Activated CD8-positive, alpha-beta memory T cell treated with anti-CD3 and anti-CD28 coated beads, Interleukin-2, amount 50 U/mL, for 24 hours (primary cell): ENCODE results near the gene MYO5B.

Source experiments
- DNase-seq: peaks from one replicate; pipeline ENCODE4 v3.0.0-alpha.2; 2020; ENCODE audit errors: extremely low read depth

Gene MYO5B

GRCh38 chr18:50071397-50071796 lies 123.5 kb downstream of the MYO5B start:
- DNase-seq: no peak

DNA sequence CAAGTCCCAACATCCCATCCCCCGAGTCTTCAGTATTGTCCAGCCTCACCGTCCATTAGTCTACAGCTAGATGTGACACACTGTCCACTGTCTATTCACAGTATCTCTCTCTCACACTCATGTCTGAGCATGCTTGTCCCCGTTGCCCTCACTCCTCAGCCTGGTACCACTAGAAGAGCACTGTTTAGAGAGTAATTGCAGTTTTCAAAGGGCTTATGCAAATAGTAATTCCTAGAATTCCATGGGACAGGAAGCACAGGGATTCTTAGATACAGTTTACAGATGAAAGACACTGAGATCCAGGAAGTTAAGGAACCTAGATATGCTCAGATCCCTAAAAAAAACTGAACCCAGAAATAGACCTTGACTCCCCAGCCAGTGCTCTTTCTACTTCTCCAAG lies 125.5 kb downstream of the MYO5B start:
- DNase-seq: no peak

DNA sequence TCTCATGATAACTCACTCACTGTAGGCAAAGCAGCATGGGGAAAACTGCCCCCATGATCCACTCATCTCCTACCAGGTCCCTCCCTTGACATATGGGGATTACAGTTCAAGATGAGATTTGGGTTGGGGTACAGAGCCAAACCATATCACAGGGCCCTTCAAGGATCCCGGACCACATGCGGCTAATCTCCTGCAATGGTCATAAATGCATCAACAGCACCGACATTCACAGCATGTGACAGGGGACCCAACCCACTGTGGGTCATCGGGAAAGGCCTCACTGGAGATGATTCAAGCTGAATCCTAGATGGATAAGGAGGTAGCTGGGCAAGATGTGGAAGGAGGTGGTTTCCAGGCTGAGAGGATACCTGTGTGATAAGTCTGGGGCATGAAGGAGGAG lies 129.4 kb downstream of the MYO5B start:
- no peak for DNase-seq

DNA sequence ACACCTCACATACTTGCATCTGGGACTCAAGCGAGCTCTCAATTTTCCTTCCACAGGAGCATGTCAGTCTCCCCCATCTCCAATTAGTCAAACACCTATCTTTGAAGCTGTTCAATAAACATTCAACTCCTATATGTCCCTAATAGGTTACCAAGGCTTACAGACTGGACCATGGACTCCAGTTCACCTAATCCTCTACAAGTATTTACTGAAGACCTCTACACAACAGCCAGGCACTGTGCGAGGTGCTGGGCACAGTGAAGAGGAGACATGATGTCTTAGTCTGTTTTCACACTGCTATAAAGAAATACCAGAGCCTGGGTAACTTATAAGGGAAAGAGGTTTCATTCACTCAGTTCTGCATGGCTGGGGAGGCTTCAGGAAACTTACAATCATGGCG lies 129.9 kb downstream of the MYO5B start:
- no peak for DNase-seq

DNA sequence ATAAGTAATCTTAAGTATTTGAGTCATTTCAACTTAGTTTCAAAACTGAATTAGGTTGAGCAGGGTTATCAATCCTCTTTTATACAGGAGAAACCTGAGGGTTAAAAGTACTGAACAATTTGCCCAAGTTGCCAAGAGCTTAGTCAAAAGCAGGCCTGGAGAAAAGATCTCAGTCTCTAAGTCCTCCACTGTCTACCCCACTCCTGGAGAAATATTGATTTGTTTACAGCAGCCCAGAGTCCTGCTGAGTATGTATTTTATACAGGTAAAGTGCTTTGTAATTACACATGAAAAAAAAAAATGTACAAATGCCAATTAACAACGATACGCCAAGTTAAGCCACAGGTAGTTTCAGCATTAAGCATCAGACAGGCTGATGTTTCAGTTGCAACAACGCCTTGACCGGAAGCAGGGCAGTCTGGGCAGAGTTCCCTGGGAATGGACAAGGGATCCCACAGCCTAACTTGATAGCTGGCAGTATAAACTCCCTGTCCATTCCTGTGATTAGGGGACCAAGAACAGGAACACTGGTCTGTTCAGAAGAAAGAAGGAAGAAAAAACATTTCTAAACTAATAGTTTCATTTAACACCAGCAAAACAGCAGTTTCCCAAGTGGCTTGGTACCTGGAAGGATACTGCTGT lies 132.9 kb downstream of the MYO5B start:
- no peak for DNase-seq

DNA sequence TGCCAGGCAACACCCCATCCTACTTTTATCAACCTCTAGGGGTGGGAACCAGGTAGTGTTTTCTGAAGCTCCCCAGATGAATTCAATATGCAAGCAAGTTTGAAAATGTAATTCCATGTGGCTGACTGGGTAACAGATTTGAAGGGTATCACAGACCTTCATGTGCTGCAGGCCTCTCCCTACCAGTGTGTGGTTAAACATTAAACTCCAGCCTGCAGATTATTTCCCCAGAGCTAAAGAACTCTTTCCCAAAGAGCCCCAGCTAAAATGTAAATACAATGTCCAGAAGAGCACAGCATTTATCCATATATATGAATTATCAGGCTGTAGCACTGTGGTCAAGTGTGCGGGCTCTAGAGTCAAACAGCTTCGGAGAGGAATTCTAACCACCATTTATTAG lies 134.1 kb downstream of the MYO5B start:
- no peak for DNase-seq

DNA sequence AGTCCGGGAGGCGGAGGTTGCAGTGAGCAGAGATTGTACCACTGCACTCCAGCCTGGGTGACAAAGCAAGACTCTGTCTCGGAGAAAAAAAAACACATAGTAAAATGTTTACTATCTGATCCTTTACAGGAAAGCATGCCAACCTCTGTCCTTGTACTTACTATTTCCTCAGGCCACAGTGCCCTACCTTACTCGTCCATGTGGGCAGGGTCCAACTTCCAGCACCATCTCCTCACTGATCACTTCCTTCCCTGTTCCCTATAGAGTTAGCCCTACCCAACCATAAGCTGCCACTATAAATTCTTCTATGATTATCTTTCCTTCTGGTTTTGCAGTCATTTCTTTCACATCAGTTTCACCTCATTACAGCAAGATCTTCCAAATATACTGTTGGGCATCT lies 136.2 kb downstream of the MYO5B start:
- DNase-seq: no peak

GRCh38 chr18:50057009-50057408 lies 137.9 kb downstream of the MYO5B start:
- DNase-seq: no peak

GRCh38 chr18:50056185-50056584 lies 138.8 kb downstream of the MYO5B start:
- DNase-seq: no peak

- DNase-seq: no peak
Measured at GRCh38 chr18:50055488-50055887, 139.5 kb downstream of the MYO5B start.

DNA sequence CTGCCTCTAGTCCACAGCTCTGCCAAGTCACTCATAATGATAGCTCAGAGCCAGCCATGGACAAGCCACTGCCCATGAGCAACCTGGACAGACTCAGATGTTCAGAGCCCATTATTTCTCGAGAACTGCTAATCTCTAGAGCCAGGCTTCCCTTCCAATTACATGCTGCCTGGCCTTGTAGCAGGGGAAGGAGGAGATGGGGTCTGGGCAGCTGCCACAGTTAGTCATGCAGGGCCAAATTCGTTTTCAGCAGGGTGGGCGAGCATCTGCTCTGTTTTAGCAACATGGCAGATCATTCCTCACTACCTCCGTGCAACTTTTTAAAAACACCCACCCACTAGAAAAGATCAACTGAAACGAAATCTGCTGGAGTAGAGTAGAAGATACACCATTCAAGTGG lies 141.8 kb downstream of the MYO5B start:
- no peak for DNase-seq

- DNase-seq: no peak
Measured at GRCh38 chr18:50051288-50051687, 143.7 kb downstream of the MYO5B start.

DNA sequence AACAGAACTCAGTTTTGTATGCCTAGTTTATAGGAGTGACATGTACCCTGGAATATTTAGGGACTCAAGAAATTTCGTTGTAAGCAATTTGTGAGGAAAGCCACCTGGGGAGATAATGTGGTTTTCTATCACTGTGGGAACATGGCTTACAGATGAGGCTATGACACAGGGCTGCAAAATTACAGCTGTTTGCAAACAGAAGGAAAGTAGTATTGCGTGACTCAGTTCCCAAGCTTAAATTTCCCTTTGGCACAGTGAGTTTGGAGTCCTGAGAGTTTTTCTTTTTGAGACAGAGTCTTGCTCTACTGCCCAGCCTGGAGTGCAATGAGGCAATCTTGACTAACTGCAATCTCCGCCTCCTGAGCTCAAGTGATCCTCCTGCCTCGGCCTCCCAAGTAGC lies 149.8 kb downstream of the MYO5B start:
- DNase-seq: no peak

GRCh38 chr18:50044402-50044801 lies 150.5 kb downstream of the MYO5B start:
- DNase-seq: no peak

- DNase-seq: no peak
Measured at GRCh38 chr18:50042611-50043010, 152.3 kb downstream of the MYO5B start.

DNA sequence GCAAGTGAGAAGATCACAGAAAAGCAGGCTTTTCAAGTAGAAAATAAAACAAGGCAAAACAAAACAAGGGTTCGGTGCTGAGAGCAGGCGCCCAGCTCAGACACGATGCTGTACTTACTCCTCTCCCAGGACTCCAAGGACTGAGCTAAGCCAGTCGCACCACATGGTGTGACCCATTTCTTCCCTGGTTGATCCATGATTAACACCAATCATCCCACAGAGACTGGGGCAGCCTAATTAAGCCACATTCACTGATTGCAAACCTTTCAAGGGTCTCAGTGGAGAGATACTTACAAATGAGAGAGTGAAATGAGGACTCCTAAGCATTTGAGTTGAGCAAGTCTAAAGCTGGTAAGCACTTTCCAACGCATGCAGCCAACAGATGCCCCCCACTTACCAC lies 155.2 kb downstream of the MYO5B start:
- no peak for DNase-seq

- no peak for DNase-seq
Measured at GRCh38 chr18:50038448-50038847, 156.5 kb downstream of the MYO5B start.

GRCh38 chr18:50034029-50034428 lies 160.9 kb downstream of the MYO5B start:
- no peak for DNase-seq

GRCh38 chr18:50033004-50033403 lies 161.9 kb downstream of the MYO5B start:
- DNase-seq: no peak

DNA sequence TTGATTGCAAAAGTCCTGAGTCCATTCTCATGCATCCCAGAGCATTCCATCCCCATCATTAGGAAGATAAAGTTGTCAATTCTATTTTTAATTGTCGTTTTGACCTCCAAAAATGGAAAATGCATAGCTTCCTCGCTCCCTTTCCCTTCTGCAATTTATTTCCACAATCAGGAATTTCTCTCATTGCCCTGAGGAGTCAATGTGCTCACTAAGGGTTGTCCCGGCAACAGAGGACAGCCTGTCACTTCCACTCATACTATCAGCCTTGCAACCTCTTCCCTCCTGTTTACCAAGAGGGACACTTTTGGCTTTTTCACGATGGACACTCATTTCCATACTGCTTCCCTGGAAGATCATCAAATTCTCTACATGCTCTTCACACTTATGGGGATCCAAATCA lies 164.8 kb downstream of the MYO5B start:
- no peak for DNase-seq

GRCh38 chr18:50027996-50028395 lies 167.0 kb downstream of the MYO5B start:
- no peak for DNase-seq

DNA sequence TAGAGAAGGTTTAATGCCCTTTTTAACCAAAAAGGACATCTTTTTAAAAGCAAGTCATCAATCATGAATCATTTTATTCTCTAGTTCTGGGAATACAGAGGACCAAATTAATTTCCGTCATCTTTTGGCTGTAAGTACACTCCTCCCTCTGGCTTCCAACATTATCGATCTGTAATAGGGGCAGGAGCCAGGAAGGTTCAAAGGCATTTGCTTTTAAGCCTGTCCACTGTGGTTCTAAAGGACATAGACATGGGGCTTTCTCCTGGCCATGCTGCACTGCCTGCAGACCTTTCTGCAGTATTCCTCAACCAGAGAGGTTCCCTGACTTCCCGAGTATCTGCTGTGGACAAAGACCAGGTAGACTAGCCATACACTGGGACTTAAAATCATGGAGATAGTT lies 170.5 kb downstream of the MYO5B start:
- DNase-seq: no peak

- no peak for DNase-seq
Measured at GRCh38 chr18:50022985-50023384, 172.0 kb downstream of the MYO5B start.

GRCh38 chr18:50014606-50015005 lies 180.3 kb downstream of the MYO5B start:
- DNase-seq: no peak
